H1 (cell line): ENCODE results near the gene SEL1L2. TPM values are rescaled to one million over a fixed set of nuclear protein-coding genes. Genes with fewer than 3 reads are reported as not detected.
A peak's percentile ranks its signal among the peaks of the same experiment; 100 is the strongest.

Experiments used
- CTCF ChIA-PET: fragments of 300-600 bp; sonication (Branson Sonifier 250); formaldehyde crosslinking; loops from one replicate; lab custom pipeline; 2021; ENCODE audit not compliant: partially characterized antibody; lab: Charles Lee
- POLR2A ChIA-PET: fragments of 300-600 bp; sonication (Branson Sonifier 250); formaldehyde crosslinking; loops from one replicate; lab custom pipeline; 2021; ENCODE audit warnings: inconsistent platforms; ENCODE audit not compliant: partially characterized antibody; lab: Charles Lee
- DNase-seq, 2 experiments: peaks; one replicate each; pipeline versions ENCODE4 v3.0.0 to v3.0.0-alpha.2; 2010 to 2022; ENCODE audit warnings: low spot score in 2 of 2, low read depth in 1 of 2, mixed read lengths in 1 of 2
- FAIRE-seq: peaks from 2 replicates; lab custom pipeline; 2011; peaks lifted over from hg19 to GRCh38; lab: Jason Lieb, UNC
- H2AFZ ChIP-seq: 2 replicates; pipeline ENCODE4 v1.8.1; 2012; ENCODE audit warnings: low read length, inconsistent platforms
- H2AK5ac ChIP-seq: 2 replicates; pipeline ENCODE4 v1.6.1; 2013; ENCODE audit warnings: low read depth, low read length
- H2BK120ac ChIP-seq: replicated peaks from 2 replicates; pipeline ENCODE3; 2013; ENCODE audit warnings: low read depth, low read length, inconsistent platforms
- H2BK12ac ChIP-seq: 2 replicates; pipeline ENCODE4 v1.6.1; 2013; ENCODE audit warnings: low read depth, low read length
- H2BK15ac ChIP-seq: 2 replicates; pipeline ENCODE4 v1.6.1; 2013; ENCODE audit warnings: low read length
- H2BK20ac ChIP-seq: 2 replicates; pipeline ENCODE4 v1.6.1; 2013; ENCODE audit warnings: low read length
- H2BK5ac ChIP-seq: 2 replicates; pipeline ENCODE4 v1.6.1; 2013; ENCODE audit warnings: low read depth, low read length
- H3K14ac ChIP-seq: 2 replicates; pipeline ENCODE4 v1.6.1; 2013; ENCODE audit warnings: inconsistent platforms; ENCODE audit not compliant: insufficient read length
- H3K18ac ChIP-seq: 2 replicates; pipeline ENCODE4 v1.6.1; 2013; ENCODE audit warnings: low read length; ENCODE audit errors: extremely low read depth
- H3K23ac ChIP-seq: 2 replicates; pipeline ENCODE4 v1.6.1; 2013; ENCODE audit warnings: inconsistent platforms; ENCODE audit not compliant: insufficient read length
- H3K23me2 ChIP-seq: 2 replicates; pipeline ENCODE4 v1.6.1; 2013; ENCODE audit warnings: low read depth, low read length
- H3K27ac ChIP-seq: 2 replicates; pipeline ENCODE4 v1.6.1; 2011; ENCODE audit warnings: low read depth, low read length, inconsistent platforms
- H3K27me3 ChIP-seq, 4 experiments: replicated peaks in 1 of 4; 1 replicate in 1 of 4; 2 replicates in 3 of 4; pipeline versions ENCODE4 v1.6.1 to v1.8.1; 2011 to 2013; ENCODE audit warnings: low read length in 3 of 4, mild to moderate bottlenecking in 3 of 4, inconsistent platforms in 2 of 4, mixed read lengths in 2 of 4, moderate library complexity in 1 of 4; ENCODE audit not compliant: control insufficient read depth in 3 of 4, insufficient read depth in 3 of 4; ENCODE audit errors: extremely low read depth in 1 of 4
- H3K36me3 ChIP-seq, 4 experiments: 2 replicates each; pipeline versions ENCODE4 v1.6.1 to v1.8.1; 2011 to 2013; ENCODE audit warnings: mild to moderate bottlenecking in 4 of 4, low read length in 3 of 4, moderate library complexity in 2 of 4, control low read depth in 1 of 4, inconsistent platforms in 1 of 4; ENCODE audit not compliant: insufficient read depth in 4 of 4, control insufficient read depth in 2 of 4
- H3K4ac ChIP-seq: replicated peaks from 2 replicates; pipeline ENCODE3; 2013; ENCODE audit warnings: low read length, low read depth, mixed read lengths, inconsistent platforms; ENCODE audit not compliant: insufficient read length
- H3K4me1 ChIP-seq, 4 experiments: replicated peaks in 1 of 4; 1 replicate in 1 of 4; 2 replicates in 3 of 4; pipeline versions ENCODE4 v1.6.1 to v1.8.1; 2011 to 2013; ENCODE audit warnings: low read length in 3 of 4, inconsistent platforms in 2 of 4, mixed read lengths in 1 of 4; ENCODE audit not compliant: insufficient read depth in 4 of 4, control insufficient read depth in 3 of 4
- H3K4me2 ChIP-seq, 2 experiments: 2 replicates each; pipeline versions ENCODE4 v1.6.1 to v1.8.1; 2011 to 2013; ENCODE audit warnings: low read depth in 2 of 2, low read length in 2 of 2, control low read depth in 1 of 2, inconsistent platforms in 1 of 2, mild to moderate bottlenecking in 1 of 2; ENCODE audit not compliant: insufficient read depth in 1 of 2
- H3K4me3 ChIP-seq, 4 experiments: fragments of 200-600, 300-600 bp in 1 of 4; sonication (generic), shearing (Covaris generic), sonication (Bioruptor Twin) in 1 of 4; 2 replicates each; pipeline versions ENCODE4 v1.5.1 to v1.8.1; 2011 to 2016; ENCODE audit warnings: low read length in 4 of 4, low read depth in 3 of 4, control low read depth in 2 of 4, inconsistent platforms in 2 of 4, mild to moderate bottlenecking in 2 of 4, mixed read lengths in 1 of 4, moderate library complexity in 1 of 4; ENCODE audit not compliant: insufficient read depth in 2 of 4; ENCODE audit errors: extremely low read depth in 1 of 4
- H3K56ac ChIP-seq: replicated peaks from 2 replicates; pipeline ENCODE3; 2013; ENCODE audit warnings: low read depth, mild to moderate bottlenecking, mixed read lengths, low read length, inconsistent platforms; ENCODE audit not compliant: insufficient read length
- H3K79me1 ChIP-seq: 2 replicates; pipeline ENCODE4 v1.6.1; 2013; ENCODE audit warnings: low read depth, low read length, control low read depth
- H3K79me2 ChIP-seq, 2 experiments: 2 replicates each; pipeline versions ENCODE4 v1.6.1 to v1.8.1; 2012 to 2013; ENCODE audit warnings: low read length in 2 of 2, mild to moderate bottlenecking in 2 of 2, inconsistent platforms in 1 of 2; ENCODE audit not compliant: insufficient read depth in 2 of 2, control insufficient read depth in 1 of 2
- H3K9ac ChIP-seq, 4 experiments: replicated peaks in 1 of 4; 1 replicate in 1 of 4; 2 replicates in 3 of 4; pipeline versions ENCODE4 v1.6.1 to v1.8.1; 2011 to 2013; ENCODE audit warnings: low read depth in 3 of 4, low read length in 3 of 4, control low read depth in 2 of 4, mild to moderate bottlenecking in 2 of 4, moderate library complexity in 2 of 4, inconsistent platforms in 1 of 4; ENCODE audit errors: extremely low read depth in 1 of 4
- H3K9me3 ChIP-seq, 2 experiments: 2 replicates each; pipeline versions ENCODE4 v1.6.1 to v1.8.1; 2012 to 2013; ENCODE audit warnings: mild to moderate bottlenecking in 2 of 2, moderate library complexity in 2 of 2, control low read depth in 1 of 2, inconsistent platforms in 1 of 2, low read depth in 1 of 2, low read length in 1 of 2, mixed read lengths in 1 of 2; ENCODE audit not compliant: insufficient read depth in 2 of 2
- H4K20me1 ChIP-seq, 2 experiments: replicated peaks in 1 of 2; 2 replicates each; pipeline versions ENCODE3 to v1.8.1; 2011 to 2013; ENCODE audit warnings: inconsistent platforms in 2 of 2, low read length in 2 of 2, mild to moderate bottlenecking in 1 of 2; ENCODE audit not compliant: insufficient read depth in 2 of 2, control insufficient read depth in 1 of 2
- H4K5ac ChIP-seq: 2 replicates; pipeline ENCODE4 v1.6.1; 2013; ENCODE audit warnings: low read length, low read depth, mixed read lengths, inconsistent platforms; ENCODE audit not compliant: insufficient read length
- H4K8ac ChIP-seq: 2 replicates; pipeline ENCODE4 v1.8.0; 2013; ENCODE audit warnings: mild to moderate bottlenecking, moderate library complexity, low read length, inconsistent platforms; ENCODE audit not compliant: insufficient read depth; ENCODE audit errors: extremely low read depth
- H4K91ac ChIP-seq: replicated peaks from 2 replicates; pipeline ENCODE3; 2013; ENCODE audit warnings: low read length, mixed read lengths, inconsistent platforms; ENCODE audit not compliant: insufficient read length
- CTBP2 ChIP-seq: IDR thresholded peaks from 2 replicates; pipeline ENCODE4 v1.7.0; 2011; ENCODE audit warnings: borderline replicate concordance, mild to moderate bottlenecking, moderate library complexity, mixed read lengths, low read length; ENCODE audit not compliant: insufficient read depth, insufficient read length
- FOSL1 ChIP-seq: IDR thresholded peaks from 2 replicates; pipeline ENCODE4 v1.6.1; 2011; ENCODE audit warnings: mild to moderate bottlenecking, low read depth, low read length, moderate library complexity; ENCODE audit not compliant: insufficient read depth
- RAD21 ChIP-seq, 2 experiments: IDR thresholded peaks in 1 of 2; conservative IDR thresholded peaks in 1 of 2; 2 replicates each; pipeline ENCODE4 v1.6.1; 2011; ENCODE audit warnings: low read depth in 2 of 2, low read length in 2 of 2, improper control_type of control experiment in 1 of 2, inconsistent platforms in 1 of 2, mild to moderate bottlenecking in 1 of 2, moderate library complexity in 1 of 2
- TCF12 ChIP-seq: IDR thresholded peaks from 2 replicates; pipeline ENCODE4 v1.6.1; 2011; ENCODE audit warnings: low read depth, mild to moderate bottlenecking, low read length
- YY1 ChIP-seq: IDR thresholded peaks from 2 replicates; pipeline ENCODE4 v1.6.1; 2011; ENCODE audit warnings: low read depth, mild to moderate bottlenecking, low read length
- WGBS, 2 experiments: shearing (Covaris generic) in 1 of 2; methylation state at CpG; one replicate each; pipeline versions ENCODE4 v1.1.6 to v1.1.7; 2013 to 2015; ENCODE audit warnings: low lambda C conversion rate in 2 of 2, mixed read lengths in 2 of 2, inconsistent platforms in 1 of 2, low coverage in 1 of 2, missing lambda C conversion rate in 1 of 2; ENCODE audit not compliant: insufficient replicate concordance in 2 of 2, insufficient coverage in 1 of 2, insufficient read length in 1 of 2; ENCODE audit errors: extremely low coverage in 1 of 2, missing lambda C conversion rate in 1 of 2; 5-methylcytosine and 5-hydroxymethylcytosine counted together
- polyA plus RNA-seq, 7 experiments: library from polyadenylated mRNA; depleted of rRNA in 3 of 7; stranded (reverse) in 5 of 7; unstranded in 2 of 7; fragments of >200 nt in 5 of 7; fragments of 200-250 nt in 2 of 7; gene quantifications; 1 replicate in 5 of 7; 2 replicates in 1 of 7; 4 replicates in 1 of 7; pipeline versions ENCODE4 v1.2.1 to v1.2.3, GENCODE V29; 2011 to 2013; ENCODE audit warnings: missing spikeins in 2 of 7, mixed read lengths in 2 of 7
- total RNA-seq: library from RNA; stranded (reverse); fragmentation: NEBNext Ultra II Directional; extraction: Animal tissue kit (Norgen Biotek cat#: 25700); gene quantifications from 2 replicates; pipeline ENCODE4 v1.2.1, GENCODE V29; 2021
- TF ChIP-seq, protein P1 (sequence below): IDR thresholded peaks from 2 replicates; pipeline ENCODE4 v1.6.1; 2011; ENCODE audit warnings: low read depth, mild to moderate bottlenecking, low read length; ENCODE audit not compliant: insufficient read depth
- TF ChIP-seq, protein P2 (sequence below), 3 experiments: IDR thresholded peaks; 1 replicate in 2 of 3; 2 replicates in 1 of 3; pipeline versions ENCODE4 v1.5.1 to v1.6.1; 2011; ENCODE audit warnings: low read length in 3 of 3, mild to moderate bottlenecking in 3 of 3, inconsistent platforms in 2 of 3, low read depth in 1 of 3, moderate library complexity in 1 of 3; ENCODE audit not compliant: insufficient read depth in 1 of 3; ENCODE audit errors: control extremely low read depth in 1 of 3

The SEL1L2 gene
- total and polyA plus RNA-seq, 2 of the 8 experiments (the other 6 are each of a cell fraction or from before 2014, with no cell fraction given): not detected

DNA sequence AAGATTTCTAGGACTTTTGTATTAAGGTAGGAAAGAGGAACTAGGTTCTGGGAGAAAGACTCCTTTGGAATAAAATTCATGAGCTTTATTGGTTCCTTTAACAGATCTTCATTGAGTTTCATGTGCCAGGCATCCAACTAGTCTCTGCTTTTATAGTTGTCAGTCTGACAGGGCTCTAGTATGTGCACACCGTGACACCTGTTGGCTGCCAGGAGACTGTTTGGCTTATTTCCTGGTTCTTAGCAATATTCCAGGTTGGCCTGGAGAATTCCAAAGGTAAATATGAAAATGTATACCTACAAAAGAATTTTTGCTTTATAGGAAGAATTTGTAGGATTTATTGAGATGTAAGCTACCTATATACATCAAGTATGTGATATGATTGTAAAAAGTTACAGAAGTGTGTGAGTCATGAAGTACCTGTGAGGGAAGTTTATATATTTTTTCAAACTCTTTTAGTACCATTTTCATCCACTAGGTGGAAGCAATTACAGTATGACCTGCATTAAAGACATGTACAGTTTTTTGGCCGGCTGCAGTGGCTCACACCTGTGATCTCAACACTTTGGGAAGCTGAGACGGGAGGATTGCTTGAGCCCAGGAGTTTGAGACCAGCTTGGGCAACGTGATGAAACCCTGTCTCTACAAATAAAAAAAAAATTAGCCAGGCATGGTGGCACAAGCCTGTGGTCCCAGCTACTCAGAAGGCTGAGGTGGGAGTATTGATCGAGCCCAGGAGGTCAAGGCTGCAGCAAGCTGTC lies 170.3 kb downstream of the SEL1L2 start:
- H3K27me3 ChIP-seq: no peaks in the 10 kb centered on the region
- no peak overlapping the region for H2AFZ ChIP-seq
- H3K9me3 ChIP-seq: no peaks in the 10 kb centered on the region
- no peaks in the 10 kb centered on the region for H3K23me2 ChIP-seq
- H3K36me3 ChIP-seq: peaks cover 4 to 23% (median 17%) of the 10 kb centered on the region in 4 experiments; a peak in 7 of 8 replicates
- H3K27ac ChIP-seq: no peak overlapping the region
- H3K14ac ChIP-seq: no peak overlapping the region
- no peak overlapping the region for H2AK5ac ChIP-seq
- no peak overlapping the region for H3K4me3 ChIP-seq
- no peaks in the 10 kb centered on the region for H4K20me1 ChIP-seq
- no peak overlapping the region for H3K18ac ChIP-seq
- 69% methylated on average over 5 of the region's 5 CpGs; no CpG with 5 or more reads in 1 of the 2 experiments for WGBS, 2 experiments
- H4K8ac ChIP-seq: no peak overlapping the region
- H3K4me2 ChIP-seq: no peak overlapping the region
- DNase-seq (no peak), FAIRE-seq (no peak)
- H2BK15ac ChIP-seq: no peak overlapping the region
- H2BK5ac ChIP-seq: no peak overlapping the region
- H3K9ac ChIP-seq: no peak overlapping the region
- H2BK20ac ChIP-seq: no peak overlapping the region
- no peak overlapping the region for H3K23ac ChIP-seq
- no peak overlapping the region for H4K5ac ChIP-seq
- H3K4ac ChIP-seq: no peak overlapping the region
- no peak overlapping the region for H2BK12ac ChIP-seq
- no peak overlapping the region for H2BK120ac ChIP-seq
- no peak overlapping the region for H3K56ac ChIP-seq
- H3K79me2 ChIP-seq: no peaks in the 10 kb centered on the region
- H4K91ac ChIP-seq: no peak overlapping the region
- 0 out of 7 replicates have a peak, but pooled peaks cover 0 to 2% (median 0%) of the 10 kb centered on the region in 4 experiments for H3K4me1 ChIP-seq
- CTCF ChIA-PET: interaction anchor here (0.6 to 5.6 kb wide), 52 partner anchors 8 to 1678 kb away, joined by 3 to 60 read pairs (median 4); partner anchors contain the start of genes ESF1 and NDUFAF5
- no peaks in the 10 kb centered on the region for H3K79me1 ChIP-seq
- POLR2A ChIA-PET: interaction anchor here (0.8 to 2.4 kb wide), 3 partner anchors 54 to 188 kb away, joined by 3 to 7 read pairs (median 3); no protein-coding TSS in a partner anchor
- TF ChIP-seq CTBP2 (no peak), RAD21 (IDR thresholded peaks at IDR 0.05 in 1 of 2, conservative IDR thresholded peaks at IDR 0.05 in 1 of 2; ENCODE audit: low read depth in 2 of 2, low read length in 2 of 2) (peak; percentile 61), YY1 (no peak), TCF12 (no peak), FOSL1 (no peak)
- TF ChIP-seq, protein P1, sequence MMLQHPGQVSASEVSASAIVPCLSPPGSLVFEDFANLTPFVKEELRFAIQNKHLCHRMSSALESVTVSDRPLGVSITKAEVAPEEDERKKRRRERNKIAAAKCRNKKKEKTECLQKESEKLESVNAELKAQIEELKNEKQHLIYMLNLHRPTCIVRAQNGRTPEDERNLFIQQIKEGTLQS: no peak
- TF ChIP-seq, protein P2, sequence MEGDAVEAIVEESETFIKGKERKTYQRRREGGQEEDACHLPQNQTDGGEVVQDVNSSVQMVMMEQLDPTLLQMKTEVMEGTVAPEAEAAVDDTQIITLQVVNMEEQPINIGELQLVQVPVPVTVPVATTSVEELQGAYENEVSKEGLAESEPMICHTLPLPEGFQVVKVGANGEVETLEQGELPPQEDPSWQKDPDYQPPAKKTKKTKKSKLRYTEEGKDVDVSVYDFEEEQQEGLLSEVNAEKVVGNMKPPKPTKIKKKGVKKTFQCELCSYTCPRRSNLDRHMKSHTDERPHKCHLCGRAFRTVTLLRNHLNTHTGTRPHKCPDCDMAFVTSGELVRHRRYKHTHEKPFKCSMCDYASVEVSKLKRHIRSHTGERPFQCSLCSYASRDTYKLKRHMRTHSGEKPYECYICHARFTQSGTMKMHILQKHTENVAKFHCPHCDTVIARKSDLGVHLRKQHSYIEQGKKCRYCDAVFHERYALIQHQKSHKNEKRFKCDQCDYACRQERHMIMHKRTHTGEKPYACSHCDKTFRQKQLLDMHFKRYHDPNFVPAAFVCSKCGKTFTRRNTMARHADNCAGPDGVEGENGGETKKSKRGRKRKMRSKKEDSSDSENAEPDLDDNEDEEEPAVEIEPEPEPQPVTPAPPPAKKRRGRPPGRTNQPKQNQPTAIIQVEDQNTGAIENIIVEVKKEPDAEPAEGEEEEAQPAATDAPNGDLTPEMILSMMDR (IDR thresholded peaks at IDR 0.05; ENCODE audit: control extremely low read depth in 1 of 3, insufficient read depth in 1 of 3, low read depth in 1 of 3, low read length in 3 of 3): peak in 2 of 3 experiments; percentile 52 to 53; a peak in 2 of 4 replicates
